ENCODE data around the gene TAF1B.
"Not testable (repeated sequence)": the region's sequence is repeated elsewhere in the genome, so short reads cannot be mapped to it uniquely, and the experiment has no call there.

Gene TAF1B

DNA sequence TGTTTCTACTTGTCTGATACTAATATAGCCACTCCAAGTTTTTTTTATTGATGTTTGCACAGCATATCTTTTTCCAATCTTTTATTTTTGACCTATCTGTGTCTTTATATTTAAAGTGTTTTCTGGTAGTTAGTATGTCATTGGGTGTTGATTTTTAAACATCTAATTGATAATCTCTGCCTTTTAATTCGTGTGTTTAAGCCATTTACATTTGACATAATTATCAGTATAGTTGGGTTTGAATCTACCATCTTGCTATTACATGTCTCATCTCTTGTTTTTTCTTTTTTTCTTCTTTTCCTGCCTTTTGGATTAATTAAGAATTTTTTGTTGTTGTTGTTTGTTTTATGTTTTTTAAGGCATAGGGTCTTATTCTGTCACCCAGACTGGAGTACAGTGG is 44.2 kb downstream of the TAF1B start:
- DNase-seq, result no peak

- no peak for DNase-seq
These were observed 46.6 kb downstream of the TAF1B start for GRCh38 chr2:9889812-9890261.

- DNase-seq, result no peak
These were observed 49.0 kb downstream of the TAF1B start for GRCh38 chr2:9892236-9892635.

GRCh38 chr2:9895669-9896590 is 52.7 kb downstream of the TAF1B start:
- DNase-seq, result no peak

DNA sequence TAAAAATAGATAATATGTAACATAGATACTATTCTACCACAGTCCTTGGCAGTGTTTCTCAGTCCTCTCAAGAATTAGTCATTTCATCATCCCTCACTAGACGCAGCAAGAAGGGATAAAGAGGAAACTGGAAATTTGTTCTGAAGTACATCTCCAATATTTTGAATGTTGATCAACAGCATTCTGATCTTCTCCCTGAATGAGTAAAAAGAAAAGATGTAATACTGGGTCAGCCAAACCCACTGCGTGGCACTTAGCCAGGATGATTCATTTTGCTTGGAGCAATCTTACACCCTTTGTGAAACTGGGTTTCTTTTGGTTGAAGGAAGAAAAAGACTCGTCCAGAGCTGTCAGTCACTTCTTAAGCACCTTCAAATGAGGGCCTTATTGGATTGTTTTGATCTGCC is 54.1 kb downstream of the TAF1B start:
- no peak for DNase-seq

GRCh38 chr2:9897846-9898245 is 54.6 kb downstream of the TAF1B start:
- no peak for DNase-seq

DNA sequence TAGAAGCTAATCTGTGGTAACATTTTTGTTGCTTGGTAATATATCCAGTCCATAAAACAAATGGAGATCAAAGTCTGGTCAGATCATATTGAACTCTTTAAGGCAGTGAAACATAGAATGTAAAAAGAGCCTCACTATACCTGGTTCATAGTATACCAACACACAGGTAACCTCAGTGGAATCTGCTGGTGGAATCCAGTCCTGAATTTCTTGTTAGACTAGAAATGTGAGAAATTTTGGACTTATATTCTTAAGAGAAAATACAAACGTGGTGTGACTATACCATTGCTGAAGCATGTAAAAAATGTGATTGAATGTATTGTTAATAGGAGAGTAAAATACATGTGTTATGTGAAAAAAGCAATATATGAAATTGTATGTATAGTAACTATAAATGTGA is 62.1 kb downstream of the TAF1B start:
- DNase-seq, result no peak

GRCh38 chr2:9907402-9907801 is 64.1 kb downstream of the TAF1B start:
- DNase-seq, result no peak

- no peak for DNase-seq
These were observed 65.4 kb downstream of the TAF1B start for GRCh38 chr2:9908639-9909038.

- DNase-seq, result no peak
These were observed 65.8 kb downstream of the TAF1B start for GRCh38 chr2:9909106-9909505.

DNA sequence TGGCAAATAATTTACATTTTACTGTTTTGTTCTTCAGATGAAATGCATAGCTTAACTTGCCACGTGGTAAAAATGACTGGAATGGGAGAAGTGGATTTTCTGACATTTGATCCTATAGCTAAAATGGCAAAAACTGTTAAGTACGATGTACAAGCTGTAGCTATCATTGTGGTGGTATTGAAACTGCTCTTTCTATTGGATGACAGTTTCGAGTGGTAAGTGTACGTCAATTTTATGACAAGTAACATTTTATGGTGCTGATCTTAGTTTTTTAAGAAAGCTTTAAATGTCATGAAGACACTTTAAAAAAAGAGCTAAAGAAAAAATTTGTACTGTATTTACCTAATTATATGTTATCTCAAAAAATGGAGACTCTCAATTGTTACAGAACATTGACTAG is 67.4 kb downstream of the TAF1B start:
- DNase-seq, result no peak

- no peak for DNase-seq
These were observed 69.2 kb downstream of the TAF1B start for GRCh38 chr2:9912468-9912867.

- no peak for DNase-seq
These were observed 71.3 kb downstream of the TAF1B start for GRCh38 chr2:9914384-9915065.

DNA sequence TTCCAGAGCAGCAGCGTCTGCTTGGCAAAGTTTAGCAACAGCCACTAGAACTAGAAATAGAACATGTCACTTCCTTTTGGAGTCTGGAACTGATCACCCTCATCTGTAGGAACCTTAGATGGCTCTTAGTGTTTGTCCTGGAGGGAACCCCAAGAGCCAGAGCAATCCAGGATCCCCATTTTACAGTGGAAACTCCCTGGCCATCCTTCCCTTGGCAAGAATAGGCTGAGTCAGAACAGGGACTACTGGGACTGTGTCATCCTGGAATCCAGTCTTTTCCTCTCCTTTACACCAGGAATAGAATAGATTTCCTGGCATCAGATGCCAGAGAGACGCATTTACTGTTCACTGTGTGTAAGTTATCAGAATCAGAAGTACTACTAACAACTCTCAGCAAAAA is 75.0 kb downstream of the TAF1B start:
- no peak for DNase-seq

GRCh38 chr2:9919512-9919911 is 76.2 kb downstream of the TAF1B start:
- DNase-seq, result no peak

GRCh38 chr2:9927020-9927419 is 83.7 kb downstream of the TAF1B start:
- not testable (repeated sequence) for DNase-seq

DNA sequence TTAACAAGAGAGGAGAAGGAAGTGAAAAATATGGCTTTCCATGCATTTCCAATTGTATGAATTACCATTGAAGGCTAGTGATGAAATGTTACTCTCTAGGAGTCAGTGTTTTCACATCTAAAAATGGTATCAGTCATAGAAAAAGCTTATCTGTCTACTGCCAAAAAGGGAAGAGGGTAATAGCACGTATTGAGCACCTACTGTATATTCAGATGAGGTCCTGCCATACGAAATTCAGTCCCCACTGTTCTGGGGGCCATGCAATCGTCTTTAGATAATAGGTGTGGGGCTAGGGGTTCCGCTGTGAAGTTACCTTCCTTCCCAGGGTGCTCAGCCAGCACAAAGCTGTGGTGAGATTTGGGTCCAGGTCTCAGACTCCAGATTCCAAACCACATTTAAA is 94.0 kb downstream of the TAF1B start:
- DNase-seq, result no peak

- DNase-seq, result no peak
These were observed 94.7 kb downstream of the TAF1B start for GRCh38 chr2:9937968-9938367.

DNA sequence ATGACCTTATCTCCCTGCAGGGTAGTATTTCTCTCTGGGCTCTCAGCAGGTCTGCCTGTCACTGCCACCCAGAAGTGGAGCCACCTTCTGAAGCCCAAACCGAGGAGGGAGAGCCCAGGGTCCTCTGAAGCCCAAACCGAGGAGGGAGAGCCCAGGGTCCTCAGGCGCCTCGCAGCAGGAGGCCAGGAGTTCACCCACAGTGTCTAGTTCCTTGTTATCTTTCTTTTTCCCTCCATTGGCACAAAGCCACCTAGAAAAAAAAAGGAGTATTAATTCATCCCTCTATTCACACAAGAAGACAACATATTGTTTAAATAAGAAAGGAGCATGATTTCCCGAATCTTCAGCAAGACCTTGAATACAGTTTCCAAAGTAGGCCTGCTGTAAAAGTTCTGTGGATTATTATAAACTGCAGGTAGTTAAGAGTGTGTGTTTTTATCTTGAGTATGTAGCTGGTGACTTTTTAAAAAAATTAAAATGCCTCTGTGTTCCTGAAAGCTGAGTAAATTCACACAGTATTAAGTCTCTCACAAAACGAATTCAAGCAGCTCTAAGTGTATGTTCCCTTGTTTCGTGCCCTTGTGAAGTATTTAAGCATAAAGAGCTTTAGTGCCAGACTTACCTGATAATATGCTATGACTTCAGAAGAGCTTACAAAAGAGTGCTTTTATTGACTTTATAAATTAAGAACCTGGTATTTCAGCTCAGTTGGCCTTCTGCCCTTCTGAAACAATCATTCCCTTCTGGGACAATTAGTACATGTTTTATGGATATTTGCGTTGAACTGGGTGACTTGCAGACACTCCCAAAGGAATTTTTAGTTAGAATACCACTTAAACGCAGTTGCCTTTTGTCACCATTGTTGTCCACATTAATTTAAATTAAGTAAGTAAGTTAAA is 96.6 kb downstream of the TAF1B start:
- no peak for DNase-seq

DNA sequence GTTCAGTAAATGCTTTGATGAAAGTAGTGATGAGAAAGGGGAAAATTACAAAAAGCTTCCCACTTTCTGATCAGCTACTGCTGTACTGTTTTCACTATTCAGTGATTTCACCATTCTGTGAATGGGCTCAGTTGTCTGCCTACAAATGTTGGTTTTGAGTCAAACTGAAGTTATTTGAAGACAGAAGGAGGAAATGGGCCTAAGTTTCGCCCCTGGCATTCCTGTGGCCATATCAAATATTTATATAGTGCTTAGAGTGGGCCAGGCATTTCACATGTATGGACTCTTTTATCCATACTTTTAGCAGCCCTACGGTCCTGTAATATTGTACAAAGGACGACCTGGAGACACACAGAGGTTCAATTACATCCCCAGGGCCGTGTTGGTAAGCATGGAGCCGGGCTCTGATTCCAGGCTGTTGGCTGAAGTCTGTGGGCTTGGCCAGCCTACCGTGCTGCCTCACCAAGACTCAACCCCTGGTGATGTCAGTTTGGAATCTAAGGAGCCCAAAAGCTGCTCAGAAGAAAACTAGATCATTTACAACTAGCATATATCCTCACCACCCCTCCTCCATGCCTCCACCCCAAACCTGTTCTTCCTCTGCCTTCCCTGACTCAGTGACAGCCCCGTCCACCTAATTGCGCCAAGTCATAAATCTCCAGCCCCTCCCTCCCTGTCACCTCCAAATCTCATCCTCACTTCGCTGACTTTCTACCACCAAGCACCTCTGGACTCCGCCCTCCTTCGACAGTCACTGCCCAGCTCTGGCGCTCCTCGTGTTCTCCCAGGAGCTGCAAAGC is 98.1 kb downstream of the TAF1B start:
- DNase-seq, result no peak

- no peak for DNase-seq
These were observed 98.7 kb downstream of the TAF1B start for GRCh38 chr2:9941996-9942390.

- no peak for DNase-seq
These were observed 101.1 kb downstream of the TAF1B start for GRCh38 chr2:9944330-9944758.

All from NCI-H1092 (cell line).